Testis (tissue), 2 donors: Measurements from ENCODE around the gene PTPRE.

Experiments
- POLR2A ChIP-seq: fragments of 450-650 bp; IDR thresholded peaks from one replicate; pipeline ENCODE4 v1.6.1; 2017; ENCODE audit warnings: antibody characterized with exemption, mild to moderate bottlenecking, moderate library complexity
- TF ChIP-seq, protein P1 (sequence below), 3 experiments: fragments of 450-650 bp in 2 of 3; fragments of 200-600 bp in 1 of 3; sonication (generic) in 1 of 3; IDR thresholded peaks; one replicate each; pipeline ENCODE4 v1.5.1; 2016 to 2019; ENCODE audit warnings: antibody characterized with exemption in 3 of 3, mild to moderate bottlenecking in 2 of 3, moderate library complexity in 1 of 3

DNA sequence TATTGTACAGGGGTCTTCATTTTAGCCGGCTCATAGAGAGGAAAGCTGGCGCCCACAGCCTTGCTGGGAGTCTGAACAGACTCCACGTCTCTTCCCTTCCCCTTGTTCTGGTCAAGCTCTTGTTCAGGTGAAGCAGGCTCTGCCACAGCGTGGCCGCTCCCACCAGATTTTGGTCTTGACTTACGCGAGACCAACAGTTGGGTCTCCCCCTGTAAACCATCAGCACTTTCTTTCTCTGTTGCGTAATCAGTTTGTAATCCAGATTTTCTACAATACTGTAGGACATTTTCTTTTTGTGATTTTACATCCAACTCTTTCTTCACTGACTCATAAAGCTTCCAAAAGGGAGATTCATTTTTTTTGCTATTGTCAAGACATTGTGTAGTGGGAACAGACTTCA is 208.5 kb downstream of the PTPRE start:
- TF ChIP-seq, protein P1, sequence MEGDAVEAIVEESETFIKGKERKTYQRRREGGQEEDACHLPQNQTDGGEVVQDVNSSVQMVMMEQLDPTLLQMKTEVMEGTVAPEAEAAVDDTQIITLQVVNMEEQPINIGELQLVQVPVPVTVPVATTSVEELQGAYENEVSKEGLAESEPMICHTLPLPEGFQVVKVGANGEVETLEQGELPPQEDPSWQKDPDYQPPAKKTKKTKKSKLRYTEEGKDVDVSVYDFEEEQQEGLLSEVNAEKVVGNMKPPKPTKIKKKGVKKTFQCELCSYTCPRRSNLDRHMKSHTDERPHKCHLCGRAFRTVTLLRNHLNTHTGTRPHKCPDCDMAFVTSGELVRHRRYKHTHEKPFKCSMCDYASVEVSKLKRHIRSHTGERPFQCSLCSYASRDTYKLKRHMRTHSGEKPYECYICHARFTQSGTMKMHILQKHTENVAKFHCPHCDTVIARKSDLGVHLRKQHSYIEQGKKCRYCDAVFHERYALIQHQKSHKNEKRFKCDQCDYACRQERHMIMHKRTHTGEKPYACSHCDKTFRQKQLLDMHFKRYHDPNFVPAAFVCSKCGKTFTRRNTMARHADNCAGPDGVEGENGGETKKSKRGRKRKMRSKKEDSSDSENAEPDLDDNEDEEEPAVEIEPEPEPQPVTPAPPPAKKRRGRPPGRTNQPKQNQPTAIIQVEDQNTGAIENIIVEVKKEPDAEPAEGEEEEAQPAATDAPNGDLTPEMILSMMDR (IDR thresholded peaks at IDR 0.05) = no peak
- no peak for TF ChIP-seq POLR2A
